Heart left ventricle (tissue), 13 donors: Measurements from ENCODE around the gene FLNB.

Source experiments
- CTCF ChIP-seq, 12 donors: fragments of 200-600 bp; sonication (generic) in 4 of 12; IDR thresholded peaks; one replicate each; pipeline versions ENCODE4 v1.5.0 to v1.8.0; 2018 to 2022; ENCODE audit warnings: antibody characterized with exemption in 12 of 12, mild to moderate bottlenecking in 5 of 12
- POLR2A ChIP-seq, 2 donors: fragments of 450-650 bp; IDR thresholded peaks; one replicate each; pipeline ENCODE4 v1.6.1; 2017; ENCODE audit warnings: antibody characterized with exemption in 2 of 2, mild to moderate bottlenecking in 2 of 2, moderate library complexity in 2 of 2
- donor health status: ischemic (EF 13 %, LVEDD 7.1; RV severe dilation, severe dysfunction).
- donor health status: DM: no; HTN: yes; CAD: no.
- donor health status: DM: no; HTN: no; CAD: no.
- donor health status: ischemic (EF 25% LVEDD 6.9; RV normal size, moderate dysfunction).
- donor health status: ischemic (EF 25% LVEDD 5.7; RV mildly dilated, moderate dysfunction).
- donor health status: ischemic (EF 35%, LVEDD 5.7; RV mildly dilated, moderate dysfunction).
- donor health status: nonischemic (EF 11% LVEDD 7.7; RV severe dilation, severe dysfunction).
- donor health status: DM: yes; HTN: yes; CAD: no.
- donor health status: PGD.
- donor health status: ischemic (EF 29% LVEDD 5.4; RV normal size, mild dysfunction).
- donor health status: nonischemic (EF 23%, LVEDD 6.1; RV moderate dilation, normal function).

- no peak for TF ChIP-seq CTCF (IDR thresholded peaks at IDR 0.05)
- no peak for TF ChIP-seq POLR2A (IDR thresholded peaks at IDR 0.05)
These were observed 129.1 kb downstream of the FLNB start for GRCh38 chr3:58137306-58137705.
